Measurements from ENCODE around the gene DENND1A.
"Not testable (repeated sequence)": the region's sequence is repeated elsewhere in the genome, so short reads cannot be mapped to it uniquely, and the experiment has no call there.

Gene DENND1A

GRCh38 chr9:123929870-123930831, at the start of gene DENND1A:
TSS of gene DENND1A (minus strand) at chr9:123930126. CDS start at chr9:123929905, 221 bp downstream.
- peak; percentile 87 for DNase-seq

GRCh38 chr9:123978981-123979380, 49.1 kb upstream of the DENND1A start:
- DNase-seq: peak; percentile 26

GRCh38 chr9:123976579-123976978, 46.7 kb upstream of the DENND1A start:
- DNase-seq: not testable (repeated sequence)

GRCh38 chr9:123975871-123976270, 45.9 kb upstream of the DENND1A start:
- no peak for DNase-seq

- no peak for DNase-seq
Measured at GRCh38 chr9:123974471-123974870, 44.5 kb upstream of the DENND1A start.

GRCh38 chr9:123973590-123974223, 43.8 kb upstream of the DENND1A start:
- DNase-seq: no peak

GRCh38 chr9:123972618-123973017, 42.7 kb upstream of the DENND1A start:
- DNase-seq: no peak

- no peak for DNase-seq
Measured at GRCh38 chr9:123967323-123967722, 37.4 kb upstream of the DENND1A start.

GRCh38 chr9:123965801-123966686, 36.1 kb upstream of the DENND1A start:
- no peak for DNase-seq

- no peak for DNase-seq
Measured at GRCh38 chr9:123964761-123965160, 34.8 kb upstream of the DENND1A start.

GRCh38 chr9:123960965-123961364, 31.0 kb upstream of the DENND1A start:
- DNase-seq: no peak

- no peak for DNase-seq
Measured at GRCh38 chr9:123960366-123960765, 30.4 kb upstream of the DENND1A start.

- DNase-seq: no peak
Measured at GRCh38 chr9:123959787-123960186, 29.9 kb upstream of the DENND1A start.

- no peak for DNase-seq
Measured at GRCh38 chr9:123957731-123958130, 27.8 kb upstream of the DENND1A start.

- DNase-seq: no peak
Measured at GRCh38 chr9:123957168-123957721, 27.3 kb upstream of the DENND1A start.

GRCh38 chr9:123955637-123956036, 25.7 kb upstream of the DENND1A start:
- DNase-seq: no peak

- DNase-seq: no peak
Measured at GRCh38 chr9:123954518-123955280, 24.8 kb upstream of the DENND1A start.

- no peak for DNase-seq
Measured at GRCh38 chr9:123952641-123953495, 22.9 kb upstream of the DENND1A start.

- DNase-seq: no peak
Measured at GRCh38 chr9:123948286-123948685, 18.4 kb upstream of the DENND1A start.

- DNase-seq: no peak
Measured at GRCh38 chr9:123947326-123947725, 17.4 kb upstream of the DENND1A start.
